ELR (cell line): ENCODE data around the gene ALDH1A2.
A peak's percentile ranks its signal among the peaks of the same experiment; 100 is the strongest.
"Not testable (repeated sequence)": the region's sequence is repeated elsewhere in the genome, so short reads cannot be mapped to it uniquely, and the experiment has no call there.

Experiments used
- DNase-seq: peaks from one replicate; pipeline ENCODE4 v3.0.0-alpha.2; 2015; ENCODE audit warnings: low read depth

ALDH1A2 gene

DNA sequence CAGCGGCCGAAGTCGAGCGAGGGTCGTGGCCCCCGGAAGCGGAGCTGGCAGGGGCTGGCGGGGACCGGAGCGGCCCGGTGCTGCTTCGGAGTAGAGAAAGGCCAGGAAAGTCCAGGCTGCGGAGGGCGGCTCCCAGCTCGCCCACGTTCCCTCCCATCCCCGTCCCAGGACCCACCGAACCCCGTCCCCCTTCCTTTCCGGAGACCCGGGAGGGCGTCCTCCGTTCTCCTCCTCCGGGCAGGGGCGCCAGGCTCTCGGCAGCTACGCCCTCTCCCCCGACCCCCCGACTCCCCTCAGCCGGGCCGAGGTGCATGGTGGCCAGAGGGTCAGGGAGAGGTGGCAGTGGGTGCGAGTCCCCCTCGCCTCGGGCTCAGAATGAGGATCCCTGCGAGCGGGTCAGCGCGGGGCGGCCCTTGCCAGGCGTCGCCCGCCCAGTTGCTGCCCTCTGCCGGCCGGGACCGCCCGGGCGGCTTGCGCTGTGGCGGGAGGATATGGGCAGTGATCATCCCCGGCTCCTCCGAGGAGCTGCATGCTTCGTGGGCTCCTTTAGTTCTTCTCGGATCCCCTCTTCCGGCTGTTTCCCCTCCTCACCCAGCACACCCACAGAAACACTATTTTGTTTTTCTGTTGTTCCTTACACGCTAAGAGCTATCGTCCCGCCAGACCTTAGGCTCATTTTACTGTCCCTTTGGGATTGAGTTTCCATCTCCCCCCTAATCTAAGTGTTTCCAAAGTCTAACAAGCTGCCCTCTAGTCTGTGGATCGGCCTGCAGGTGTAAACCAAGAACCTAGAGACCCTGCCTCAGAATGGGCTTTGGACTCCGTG, 744 bp upstream of the ALDH1A2 start:
- peak; percentile 60 for DNase-seq

DNA sequence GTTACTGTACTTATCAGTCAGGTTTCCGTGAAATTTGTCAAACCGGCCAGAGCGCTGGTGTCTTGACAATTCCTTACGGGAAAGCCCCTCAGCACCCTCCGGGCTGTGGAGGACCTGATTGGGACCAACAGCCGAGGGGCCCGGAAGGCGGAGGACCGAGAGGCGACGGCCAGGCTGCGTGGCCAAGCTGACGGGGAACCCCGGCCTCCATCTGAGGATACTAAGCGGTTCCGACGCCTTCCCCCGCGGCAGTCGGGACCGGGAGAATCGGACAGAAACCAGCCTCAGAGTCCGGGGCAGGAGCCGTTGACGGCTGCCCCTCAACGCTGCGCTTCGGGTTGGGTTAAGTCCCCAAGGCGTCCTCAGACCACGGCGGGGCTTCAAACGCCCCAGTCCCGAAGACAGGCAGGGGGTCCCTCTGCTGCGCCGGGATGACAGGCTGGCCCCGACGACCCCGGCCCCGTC, 499 bp downstream of the ALDH1A2 start:
- DNase-seq: no peak

DNA sequence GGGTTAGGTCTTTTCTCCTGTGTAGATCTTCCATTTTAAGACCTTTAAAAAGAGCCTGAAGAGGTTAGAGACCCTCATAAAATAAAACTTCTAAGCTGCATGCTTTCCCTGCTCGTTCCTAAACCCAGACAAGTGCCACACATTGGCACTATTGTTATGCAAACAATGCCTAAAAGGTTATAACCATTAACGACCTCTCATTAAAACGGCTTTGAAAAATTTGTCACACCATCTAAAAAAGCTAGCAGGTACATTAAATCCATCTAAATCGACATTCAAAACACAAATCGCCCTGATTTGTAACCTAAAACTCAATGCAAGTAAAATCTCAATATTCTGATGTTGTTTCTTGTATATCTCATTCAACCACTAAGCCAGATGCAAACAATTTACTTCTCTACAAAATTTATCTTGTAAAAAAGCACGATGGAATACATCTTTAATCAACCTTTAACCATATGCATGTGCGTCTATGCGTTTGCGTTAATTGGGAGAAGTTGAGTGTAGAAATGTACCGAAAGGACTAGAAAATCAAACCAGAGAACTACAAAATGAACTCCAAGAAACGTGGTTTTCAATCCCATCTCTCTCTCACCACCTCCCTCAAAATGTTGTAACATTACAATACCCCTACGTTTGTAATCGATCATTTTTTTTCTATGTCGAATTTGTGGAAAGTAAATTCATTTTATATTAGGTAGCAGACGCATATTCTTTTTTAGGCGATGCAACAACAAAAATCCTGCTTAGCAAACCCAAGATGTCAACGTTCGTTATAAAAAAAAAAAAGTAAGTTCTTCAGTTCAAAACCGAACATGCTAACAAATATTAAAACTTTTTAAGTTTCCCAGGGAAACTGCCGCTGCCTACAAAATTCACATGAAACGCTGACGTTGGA, 1.2 kb downstream of the ALDH1A2 start:
- DNase-seq: no peak

DNA sequence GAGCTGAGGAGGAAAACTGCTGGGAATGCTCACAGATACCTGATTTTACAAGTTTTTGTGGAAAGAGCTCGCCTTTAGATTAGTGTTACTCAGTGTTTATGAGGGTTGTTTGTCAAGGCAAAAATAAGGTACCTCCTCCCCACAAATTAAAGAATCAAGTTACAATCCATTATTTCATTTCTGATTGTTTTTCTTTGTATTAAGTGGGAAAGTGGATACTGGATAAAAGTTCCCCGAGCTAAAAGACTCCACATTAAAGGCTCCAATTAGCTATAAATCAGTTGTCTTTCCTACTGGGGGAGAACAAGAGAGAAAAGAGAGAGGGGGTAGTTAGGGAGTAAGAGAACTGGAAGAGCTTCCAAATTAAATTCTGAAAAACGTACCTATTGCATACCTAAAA, 1.9 kb downstream of the ALDH1A2 start:
- no peak for DNase-seq

DNA sequence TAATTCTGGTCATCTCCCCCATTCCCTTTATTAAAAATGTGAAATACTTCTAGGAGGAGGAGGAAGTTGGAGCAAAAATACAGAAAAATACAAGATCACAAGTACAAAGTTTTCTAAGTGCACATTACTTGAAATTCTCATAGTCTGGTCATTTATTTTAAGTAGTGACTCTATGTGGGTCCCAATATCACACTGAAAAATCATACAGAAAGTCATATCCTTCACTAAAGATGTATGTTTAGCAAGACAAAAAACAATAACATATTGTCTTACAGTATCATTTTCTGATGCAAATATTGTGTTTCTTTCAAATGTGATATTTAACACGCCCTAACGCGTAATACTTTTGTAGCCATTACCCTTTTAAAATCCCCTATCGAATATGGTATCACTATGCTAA, 2.5 kb downstream of the ALDH1A2 start:
- DNase-seq: no peak

DNA sequence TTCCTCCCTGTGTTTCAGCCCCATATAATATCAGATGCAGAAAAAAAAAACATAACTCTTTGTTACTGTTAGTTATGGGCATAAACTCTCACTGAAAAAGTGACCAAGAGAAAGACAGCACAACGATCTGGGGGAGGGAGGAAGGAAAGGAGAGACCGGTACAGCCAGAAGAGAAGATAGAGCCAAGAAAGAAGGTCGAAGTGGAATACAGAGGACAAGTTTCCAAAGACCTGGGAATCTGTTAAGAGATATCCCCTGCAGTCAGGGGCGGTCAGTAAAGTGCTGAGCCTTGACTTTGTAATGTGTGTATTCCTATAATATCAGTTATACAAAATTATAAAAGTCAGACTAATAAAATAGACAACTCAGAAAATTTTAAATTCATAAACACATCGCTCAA, 3.3 kb downstream of the ALDH1A2 start:
- no peak for DNase-seq

DNA sequence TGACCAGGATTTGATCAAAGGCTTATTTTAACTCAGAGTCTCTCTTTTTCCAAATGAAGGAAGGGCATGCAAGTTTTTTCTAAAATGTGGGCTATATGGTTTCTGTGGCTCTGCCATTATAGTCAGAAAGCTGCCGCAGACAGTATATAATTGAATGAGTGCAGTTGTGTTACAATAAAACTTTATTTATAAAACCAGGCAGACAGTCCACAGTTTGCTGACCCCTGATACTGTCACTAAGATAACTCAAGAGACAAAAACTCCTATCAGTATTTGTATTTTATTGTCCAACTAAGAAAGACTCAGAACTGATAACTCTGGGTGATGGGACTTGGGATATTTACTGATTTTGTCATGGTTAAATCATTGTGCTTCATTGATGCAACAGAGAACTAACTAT, 4.9 kb downstream of the ALDH1A2 start:
- no peak for DNase-seq

DNA sequence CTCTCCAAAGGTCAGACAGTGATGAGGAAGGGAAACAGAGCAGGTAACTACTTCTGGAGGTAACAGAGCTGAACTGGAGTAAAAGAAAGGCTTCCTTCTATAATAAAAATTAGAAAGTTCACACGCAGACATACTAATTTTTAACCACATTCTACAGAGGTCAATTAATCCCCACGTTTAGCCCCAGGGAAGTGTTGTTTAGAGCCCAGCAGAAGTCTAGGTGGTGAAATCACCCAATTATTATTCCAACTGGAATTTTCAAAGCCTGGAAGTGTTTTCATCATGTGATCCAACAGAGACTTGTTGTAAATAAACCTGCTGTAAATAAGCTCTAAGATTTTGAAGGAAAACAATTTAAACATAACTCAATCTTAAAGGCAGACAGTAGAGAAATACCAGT, 6.8 kb downstream of the ALDH1A2 start:
- no peak for DNase-seq

DNA sequence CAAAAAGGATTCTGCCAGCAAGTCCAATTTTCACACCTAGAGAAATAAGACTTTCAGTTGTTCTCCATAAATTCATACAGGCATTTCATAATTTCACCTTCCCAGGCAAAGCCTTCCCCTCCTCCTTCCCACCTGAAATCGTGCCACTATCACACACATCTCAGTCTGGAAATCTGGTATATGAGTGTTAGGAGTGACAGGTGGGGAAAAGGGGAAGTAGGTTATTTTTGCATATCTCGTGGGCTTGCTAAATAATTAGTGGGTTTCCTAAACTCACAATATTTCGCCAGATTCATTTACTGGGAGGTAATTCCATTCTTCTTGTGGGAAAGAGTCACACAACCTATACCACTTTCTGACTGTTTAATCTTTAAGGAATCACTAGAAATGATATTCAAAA, 7.4 kb downstream of the ALDH1A2 start:
- DNase-seq: no peak

DNA sequence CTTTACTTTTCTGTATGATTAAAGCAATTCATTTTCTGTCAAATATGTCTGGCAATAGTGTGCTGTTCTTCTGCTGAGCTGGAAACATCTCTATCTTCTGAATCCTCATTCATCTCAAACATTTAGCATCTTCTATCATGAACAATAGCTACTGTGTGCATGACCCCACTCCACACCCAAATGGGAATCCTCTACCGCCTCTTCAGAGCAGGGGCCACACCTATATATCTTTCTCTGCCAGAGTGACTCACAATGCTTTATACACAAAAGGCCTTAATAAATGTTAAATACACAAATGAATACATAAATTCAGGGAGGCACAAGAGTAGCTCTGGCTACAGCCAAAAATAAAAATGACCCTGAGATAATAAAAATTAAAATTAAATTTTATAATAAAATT, 8.0 kb downstream of the ALDH1A2 start:
- no peak for DNase-seq

DNA sequence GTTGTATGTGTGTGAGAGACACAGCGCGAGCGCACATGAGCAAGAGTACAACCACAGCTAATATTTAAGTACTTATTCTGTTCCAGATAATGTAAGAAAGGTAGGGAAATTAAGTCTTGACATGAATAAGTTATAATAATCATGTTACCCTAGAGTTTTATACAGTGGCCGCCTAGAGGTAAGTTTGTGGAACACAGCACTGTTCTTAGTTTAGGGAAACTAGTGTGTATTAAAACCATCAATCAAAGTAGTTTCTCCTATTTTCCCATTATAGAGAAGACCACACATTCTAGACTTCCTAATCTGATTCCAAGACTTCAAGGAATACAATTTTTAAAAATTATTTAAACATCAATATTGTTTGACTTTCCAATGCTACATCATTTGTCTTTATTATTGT, 9.5 kb downstream of the ALDH1A2 start:
- no peak for DNase-seq

DNA sequence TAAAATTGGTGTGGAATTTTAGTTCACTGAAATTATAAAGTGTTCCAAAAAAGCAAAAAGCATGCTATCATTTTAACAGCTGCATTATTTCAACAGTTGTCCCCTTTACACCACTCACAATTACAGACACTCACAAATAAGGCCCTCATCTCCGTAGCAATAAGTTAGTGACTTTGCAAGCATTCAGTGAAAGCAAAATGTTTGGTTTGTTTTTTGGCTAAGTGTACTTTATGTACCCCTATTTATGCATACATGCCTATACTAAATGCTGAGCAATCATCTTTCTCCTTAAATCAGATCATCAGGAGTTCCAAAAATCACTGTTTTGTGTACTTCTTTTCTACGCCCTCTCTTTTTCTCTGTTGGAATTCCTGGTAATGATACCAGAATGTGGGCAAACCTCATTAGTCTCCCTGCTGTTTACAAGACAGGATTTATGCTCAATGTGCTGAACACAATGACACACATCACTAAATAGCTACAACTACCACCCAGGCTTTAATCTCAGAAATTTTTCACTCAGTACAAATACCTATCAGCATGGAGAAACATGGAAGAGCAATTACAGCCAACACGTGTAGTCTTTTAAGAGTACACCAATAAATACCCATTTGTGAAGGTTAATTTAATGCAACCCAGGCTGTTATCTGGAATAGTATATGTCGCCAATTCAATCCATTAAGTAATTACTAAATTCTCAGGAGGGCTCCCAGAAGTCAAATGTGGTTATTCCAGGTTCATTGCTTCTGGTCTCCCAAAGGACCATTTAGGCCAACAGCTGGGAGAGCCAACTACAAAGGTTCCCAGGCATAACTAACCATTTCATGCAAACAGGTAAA, 12.0 kb downstream of the ALDH1A2 start:
- DNase-seq: no peak

DNA sequence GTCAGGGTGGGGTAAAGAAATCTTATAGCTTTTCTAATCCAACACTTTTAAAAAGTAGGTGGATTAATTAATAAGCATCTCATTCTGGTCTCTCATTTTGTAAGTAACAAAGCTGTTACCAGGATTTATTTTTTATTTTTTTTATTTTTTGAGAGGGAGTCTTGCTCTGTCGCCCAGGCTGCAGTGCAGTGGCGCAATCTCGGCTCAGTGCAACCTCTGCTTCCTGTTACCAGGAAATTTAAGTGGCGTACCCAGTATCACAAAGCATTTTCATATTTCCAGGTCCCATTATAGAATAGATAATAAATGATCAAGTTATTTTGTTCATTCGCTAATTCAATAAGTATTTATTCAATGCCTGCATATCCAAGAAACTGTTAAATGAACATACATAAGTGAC, 13.2 kb downstream of the ALDH1A2 start:
- DNase-seq: no peak

DNA sequence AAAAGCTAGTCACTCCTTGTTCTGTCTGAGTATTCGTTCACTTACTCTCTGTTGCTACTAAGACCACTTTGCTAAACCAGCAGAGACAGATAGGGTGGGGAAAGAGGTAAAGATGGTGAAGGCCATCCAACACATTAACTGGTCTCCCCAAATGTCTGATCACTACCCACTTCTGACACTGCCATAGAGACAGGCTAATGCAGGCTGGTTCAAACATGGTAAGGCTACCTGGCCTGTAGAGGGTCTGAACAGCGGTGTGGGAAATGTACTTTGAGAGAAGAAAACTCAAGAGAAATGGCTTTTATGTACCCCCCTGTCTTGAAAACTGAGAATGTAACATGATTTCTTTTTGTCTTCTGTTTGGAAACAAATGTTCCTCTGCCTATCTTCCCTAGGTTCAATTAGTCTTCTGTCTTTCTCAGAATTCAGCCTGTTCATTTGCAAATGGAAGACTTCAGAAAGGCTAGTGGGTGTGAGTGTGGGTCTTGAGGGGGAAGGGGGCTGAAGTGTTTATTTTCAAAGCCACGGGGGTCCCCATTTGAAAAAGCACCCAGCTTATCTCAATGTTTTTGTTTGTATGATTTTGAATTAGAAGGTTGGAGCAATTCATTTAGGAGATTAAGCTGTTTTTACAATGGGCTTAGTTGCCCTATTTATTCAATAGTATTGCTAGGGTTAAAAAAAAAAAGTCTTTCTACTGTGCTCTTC, 15.8 kb downstream of the ALDH1A2 start:
- no peak for DNase-seq

DNA sequence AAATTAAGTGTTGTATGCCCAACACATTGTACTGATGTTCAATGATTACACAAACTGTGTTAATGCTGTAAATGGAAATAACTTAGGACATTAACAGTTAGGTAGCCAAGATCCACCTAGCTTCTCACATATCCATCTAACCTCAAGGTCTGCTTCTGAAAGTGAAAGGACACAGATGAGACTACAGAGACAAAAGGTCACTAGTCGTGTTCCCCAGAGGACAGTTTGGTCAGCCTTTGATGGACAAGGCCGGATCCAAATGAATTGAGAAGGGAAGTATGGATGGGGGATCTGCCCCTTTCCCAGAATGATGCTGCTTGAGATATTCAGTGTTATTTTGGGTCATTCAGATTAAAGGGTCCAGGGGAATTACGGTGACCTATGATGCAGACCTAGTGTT, 17.2 kb downstream of the ALDH1A2 start:
- DNase-seq: no peak

DNA sequence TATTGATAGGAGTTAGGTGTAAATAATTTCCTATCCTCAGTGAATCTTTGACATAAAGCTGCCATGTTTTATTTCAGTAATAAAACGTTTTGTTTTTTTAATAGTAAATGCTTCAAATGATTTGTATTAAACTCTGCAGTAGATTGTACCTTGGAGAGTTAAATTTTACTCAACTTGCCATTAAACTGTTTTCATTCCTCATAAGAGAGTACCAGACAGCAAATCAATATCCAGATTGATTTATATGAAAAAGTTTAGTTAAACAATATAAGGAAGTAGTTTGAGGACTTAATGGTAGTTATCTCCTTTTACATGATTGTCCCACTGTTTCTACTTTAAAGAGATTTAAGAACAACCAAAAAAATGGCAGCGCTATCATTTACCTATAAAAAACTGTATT, 18.4 kb downstream of the ALDH1A2 start:
- no peak for DNase-seq

DNA sequence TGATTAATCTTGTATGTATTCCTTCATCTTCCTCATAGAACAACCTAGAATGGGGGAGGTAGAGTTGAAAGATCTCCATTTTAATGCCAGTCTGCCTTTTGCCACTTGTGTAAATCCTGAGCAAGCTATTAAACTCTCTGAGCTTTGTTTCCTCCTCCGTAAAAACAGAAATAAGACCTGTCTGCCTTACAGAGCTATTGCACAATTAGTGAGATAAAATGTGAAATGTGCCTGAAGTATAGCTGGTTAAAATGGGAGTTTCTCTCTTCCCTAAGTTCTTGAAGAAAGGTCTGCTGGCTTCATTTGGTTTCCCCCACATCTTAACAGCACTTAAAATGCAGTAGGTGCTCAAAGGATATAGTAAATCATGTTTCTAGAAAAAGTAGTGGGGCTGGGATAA, 19.0 kb downstream of the ALDH1A2 start:
- no peak for DNase-seq

DNA sequence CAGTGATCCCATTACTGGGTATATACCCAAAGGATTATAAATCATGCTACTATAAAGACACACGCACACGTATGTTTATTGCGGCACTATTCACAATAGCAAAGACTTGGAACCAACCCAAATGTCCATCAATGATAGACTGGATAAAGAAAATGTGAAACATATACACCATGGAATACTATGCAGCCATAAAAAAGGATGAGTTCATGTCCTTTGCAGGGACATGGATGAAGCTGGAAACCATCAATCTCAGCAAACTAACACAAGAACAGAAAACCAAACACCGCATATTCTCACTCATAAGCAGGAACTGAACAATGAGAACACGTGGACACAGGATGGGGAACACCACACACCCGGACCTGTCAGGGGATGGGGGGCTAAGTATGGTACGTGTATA, 20.1 kb downstream of the ALDH1A2 start:
- not testable (repeated sequence) for DNase-seq

DNA sequence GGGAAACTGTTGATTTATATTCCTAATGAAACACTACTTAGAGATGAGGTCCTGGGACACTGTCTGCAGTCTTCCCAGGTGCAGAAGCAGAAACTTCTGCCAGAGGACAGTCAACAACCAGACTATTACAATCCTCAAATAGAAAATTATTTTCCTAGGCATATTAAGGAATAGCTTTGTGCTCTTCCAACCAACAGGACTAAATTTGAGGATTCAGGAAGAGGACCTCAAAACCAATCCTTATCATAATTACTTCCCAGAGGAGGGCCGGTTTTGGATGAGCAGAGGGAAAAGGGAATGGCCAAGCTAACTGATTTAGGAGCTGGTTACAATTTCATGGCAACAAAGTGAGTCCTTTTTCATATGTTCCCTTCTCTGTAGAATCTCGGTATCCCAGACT, 21.0 kb downstream of the ALDH1A2 start:
- no peak for DNase-seq

DNA sequence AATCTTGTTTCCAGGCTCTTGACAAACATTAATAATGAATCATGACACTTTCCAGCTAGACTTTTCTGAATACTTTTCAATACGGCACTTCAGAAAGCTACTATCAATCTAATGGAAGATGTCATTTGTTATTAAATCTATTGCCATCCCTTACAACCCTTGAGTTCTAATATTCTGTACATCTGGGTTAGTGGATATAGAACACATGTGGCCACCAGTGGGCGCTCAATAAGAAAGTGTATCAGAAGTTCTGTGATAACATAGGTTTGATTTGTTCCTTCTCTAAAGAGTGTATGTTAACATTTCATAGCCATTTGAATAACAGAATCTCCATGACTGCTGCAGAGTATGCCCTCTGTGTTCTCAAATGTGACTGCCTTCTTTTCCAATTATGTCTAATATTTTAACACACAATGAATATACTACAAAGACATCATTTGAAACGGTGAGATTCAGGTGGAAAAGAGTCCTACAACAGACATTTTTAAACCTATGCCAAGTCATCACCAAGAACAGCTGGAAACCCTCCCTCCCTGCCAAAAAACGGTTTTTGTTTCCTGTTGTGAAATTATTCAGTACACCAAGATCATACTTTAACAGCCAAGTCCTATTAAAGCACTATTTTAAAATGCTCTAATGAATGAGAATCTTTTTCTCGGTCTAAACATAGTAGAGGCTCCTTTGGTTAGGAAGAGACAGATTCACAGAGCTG, 22.2 kb downstream of the ALDH1A2 start:
- DNase-seq: peak; percentile 57

DNA sequence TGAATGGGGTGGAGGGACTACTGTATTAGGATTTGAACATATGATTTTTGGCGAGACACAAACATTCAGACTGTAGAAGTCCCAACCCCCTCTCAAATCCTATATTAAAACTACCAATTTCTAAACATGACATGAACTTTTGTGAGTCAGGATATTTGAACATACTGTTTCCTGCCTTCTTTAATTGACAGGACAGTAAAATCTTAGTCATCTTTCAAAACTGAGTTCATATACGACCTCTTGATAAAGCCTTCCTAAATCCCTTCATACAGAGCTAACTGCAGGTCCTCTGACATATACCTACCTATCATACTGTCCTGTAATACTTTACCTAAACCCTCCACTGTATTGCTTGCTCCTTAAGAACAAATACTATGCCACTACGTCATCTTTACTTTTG, 23.5 kb downstream of the ALDH1A2 start:
- DNase-seq: no peak
